Raji (cell line): Measurements from ENCODE around the gene A1BG.

Experiments used
- POLR2A ChIP-seq: IDR thresholded peaks from 2 replicates; pipeline ENCODE4 v1.6.1; 2011; ENCODE audit warnings: low read depth, low read length, control low read depth; ENCODE audit not compliant: insufficient read depth

The A1BG gene

GRCh38 chr19:58305065-58305931 lies 48.0 kb downstream of the A1BG start, which contains the start of gene ERVK3-1:
Gene ERVK3-1, plus strand, starts transcription at chr19:58305377. Its CDS starts 6,792 bp downstream, at chr19:58312169.
- peak; percentile 97 for TF ChIP-seq POLR2A

- TF ChIP-seq POLR2A = no peak
Observed at GRCh38 chr19:58304748-58305064, 48.6 kb downstream of the A1BG start.

GRCh38 chr19:58304255-58304654 lies 49.0 kb downstream of the A1BG start:
- no peak for TF ChIP-seq POLR2A

GRCh38 chr19:58300620-58301019 lies 52.7 kb downstream of the A1BG start:
- no peak for TF ChIP-seq POLR2A

- no peak for TF ChIP-seq POLR2A
Observed at GRCh38 chr19:58296104-58296503, 57.2 kb downstream of the A1BG start.
